T-cell (primary cell): ENCODE measurements around the gene C2. TPM values are rescaled to one million over a fixed set of nuclear protein-coding genes. Genes with fewer than 3 reads are reported as not detected.
A peak's percentile ranks its signal among the peaks of the same experiment; 100 is the strongest.
"Not testable (repeated sequence)": the region's sequence is repeated elsewhere in the genome, so short reads cannot be mapped to it uniquely, and the experiment has no call there.

Source experiments
- ATAC-seq, 4 experiments: fragments of 200-7000 bp in 3 of 4; fragments of 150-1000 bp in 1 of 4; cut with Tn5 transposase; replicated peaks in 1 of 4; 1 replicate in 3 of 4; 2 replicates in 1 of 4; pipeline ENCODE4 v1.10.0; 2021; ENCODE audit warnings: moderate library complexity in 3 of 4, mild to moderate bottlenecking in 2 of 4, moderate number of reproducible peaks in 1 of 4
- CTCF ChIA-PET, 2 donors: fragments of 300-600 bp; sonication (Branson Sonifier 250); formaldehyde crosslinking; loops; one replicate each; lab custom pipeline; 2022; ENCODE audit warnings: antibody characterized with exemption in 2 of 2; lab: Charles Lee
- POLR2A ChIA-PET, 2 donors: fragments of 300-600 bp; sonication (Branson Sonifier 250); formaldehyde crosslinking; loops; one replicate each; lab custom pipeline; 2022; ENCODE audit warnings: antibody characterized with exemption in 2 of 2; lab: Charles Lee
- DNase-seq, 35 experiments: peaks; one replicate each; pipeline versions ENCODE4 v3.0.0 to v3.0.0-alpha.2; 2013 to 2023
- H3K27ac ChIP-seq: one replicate; pipeline ENCODE4 v1.5.1; 2013; ENCODE audit warnings: low read length
- H3K27me3 ChIP-seq, 2 experiments: replicated peaks in 1 of 2; 1 replicate in 1 of 2; 2 replicates in 1 of 2; pipeline versions ENCODE4 v1.6.1 to v1.7.0; 2013; ENCODE audit warnings: low read length in 1 of 2, mixed read lengths in 1 of 2; ENCODE audit not compliant: control insufficient read depth in 2 of 2, insufficient read depth in 2 of 2; ENCODE audit errors: extremely low read depth in 1 of 2
- H3K36me3 ChIP-seq, 2 donors: 1 replicate in 1 of 2; 2 replicates in 1 of 2; pipeline versions ENCODE4 v1.6.1 to v1.7.0; 2013; ENCODE audit warnings: low read length in 1 of 2; ENCODE audit not compliant: control insufficient read depth in 2 of 2, insufficient read depth in 1 of 2; ENCODE audit errors: extremely low read depth in 1 of 2
- H3K4me1 ChIP-seq, 2 experiments: 1 replicate in 1 of 2; 2 replicates in 1 of 2; pipeline versions ENCODE4 v1.6.1 to v1.7.0; 2013; ENCODE audit warnings: low read length in 2 of 2, mixed read lengths in 1 of 2; ENCODE audit not compliant: insufficient read depth in 2 of 2, control insufficient read depth in 1 of 2; ENCODE audit errors: extremely low read depth in 1 of 2
- H3K4me3 ChIP-seq, 2 donors: 1 replicate in 1 of 2; 2 replicates in 1 of 2; pipeline versions ENCODE4 v1.5.1 to v1.7.0; 2013; ENCODE audit warnings: mild to moderate bottlenecking in 2 of 2, low read length in 1 of 2, moderate library complexity in 1 of 2; ENCODE audit not compliant: control insufficient read depth in 1 of 2; ENCODE audit errors: extremely low read depth in 1 of 2
- H3K9me3 ChIP-seq: 2 replicates; pipeline ENCODE4 v1.7.0; 2013
- H3K27ac Mint-ChIP-seq, 2 donors: one replicate each; pipeline ENCODE4 v1.8.0; 2020 to 2021; ENCODE audit warnings: mild to moderate bottlenecking in 2 of 2, mixed read lengths in 2 of 2
- H3K27me3 Mint-ChIP-seq, 2 donors: one replicate each; pipeline ENCODE4 v1.8.0; 2021 to 2022; ENCODE audit warnings: mixed read lengths in 2 of 2
- H3K36me3 Mint-ChIP-seq: one replicate; pipeline ENCODE4 v1.8.0; 2021; ENCODE audit warnings: mixed read lengths
- H3K4me1 Mint-ChIP-seq, 3 donors: one replicate each; pipeline ENCODE4 v1.8.0; 2020 to 2022; ENCODE audit warnings: mixed read lengths in 3 of 3, mild to moderate bottlenecking in 1 of 3
- H3K4me3 Mint-ChIP-seq, 3 donors: one replicate each; pipeline ENCODE4 v1.8.0; 2020 to 2022; ENCODE audit warnings: mild to moderate bottlenecking in 3 of 3, mixed read lengths in 3 of 3, moderate library complexity in 3 of 3
- H3K9me3 Mint-ChIP-seq, 3 donors: one replicate each; pipeline ENCODE4 v1.8.0; 2020 to 2022; ENCODE audit warnings: mixed read lengths in 3 of 3
- WGBS: methylation state at CpG from one replicate; pipeline ENCODE4 v1.1.5; 2013; ENCODE audit warnings: missing lambda C conversion rate; ENCODE audit not compliant: insufficient coverage; 5-methylcytosine and 5-hydroxymethylcytosine counted together
- total RNA-seq, 35 experiments: library from RNA in 6 of 35; stranded (reverse) in 6 of 35; fragments of 120-200 nt in 1 of 35; gene quantifications; one replicate each; pipeline versions ENCODE4 v1.2.1 to v1.2.4 and lab custom pipeline; 2013 to 2026

Gene C2
- total RNA-seq, 5 donors from 2014 or later (not counting 1 experiment from before 2014, with no cell fraction given): 1.3 to 5.1 (median 3.7) TPM

GRCh38 chr6:31979238-31979898, 51.9 kb downstream of the C2 start:
- Mint-ChIP-seq H3K9me3 (no peaks in the 10 kb centered on the region), H3K4me3 (peak overlapping the region in 1 of 3 donors; percentile 51), H3K27ac (peak overlapping the region in 1 of 2 donors; percentile 66), H3K36me3 (peaks cover 8% of the 10 kb centered on the region), H3K4me1 (peaks cover 16 to 17% (median 16%) of the 10 kb centered on the region in 3 donors), H3K27me3 (no peaks in the 10 kb centered on the region)
- WGBS: 63% methylated on average over 3 of the region's 3 CpGs
- no peaks in the 10 kb centered on the region for H3K9me3 ChIP-seq
- H3K27me3 ChIP-seq: no peaks in the 10 kb centered on the region
- ChIA-PET CTCF (no interaction called here), POLR2A (no interaction called here)
- peaks cover 13 to 20% of the 10 kb centered on the region in 2 experiments for H3K4me1 ChIP-seq
- peaks cover 0 to 8% of the 10 kb centered on the region in 2 donors for H3K36me3 ChIP-seq
- ATAC-seq: peak in 2 of 4 experiments; percentile 36 to 51
- DNase-seq: peak in 1 of 35 experiments; percentile 7
- peak overlapping the region; percentile 46 for H3K27ac ChIP-seq
- H3K4me3 ChIP-seq: no peak overlapping the region

DNA sequence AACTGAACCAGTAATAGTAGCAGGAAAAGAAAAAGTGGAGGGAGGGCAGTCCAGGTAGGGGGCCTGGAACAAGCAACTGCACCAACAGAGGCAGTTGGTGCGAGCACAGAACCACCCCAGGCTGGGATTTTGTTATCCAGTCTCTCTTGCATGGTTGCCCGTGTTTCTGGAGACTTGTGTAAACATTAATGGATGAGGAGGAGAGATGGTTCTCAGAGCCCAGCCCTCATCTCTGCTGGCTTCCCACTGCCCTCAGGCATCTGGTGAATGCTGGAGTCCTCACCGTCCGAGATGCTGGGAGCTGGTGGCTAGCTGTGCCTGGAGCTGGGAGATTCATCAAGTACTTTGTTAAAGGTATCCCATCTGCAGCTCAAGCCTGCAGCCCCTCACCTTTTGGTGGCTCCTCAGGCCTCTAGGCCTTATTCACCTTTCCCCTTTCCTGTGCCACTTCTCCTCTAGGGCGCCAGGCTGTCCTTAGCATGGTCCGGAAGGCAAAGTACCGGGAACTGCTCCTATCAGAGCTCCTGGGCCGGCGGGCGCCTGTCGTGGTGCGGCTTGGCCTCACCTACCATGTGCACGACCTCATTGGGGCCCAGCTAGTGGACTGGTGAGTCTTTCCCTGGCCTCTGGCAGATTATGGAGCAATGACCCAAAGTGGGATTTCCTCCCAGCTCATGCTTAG, 52.8 kb downstream of the C2 start:
- POLR2A ChIA-PET, H3K27me3 ChIP-seq, H3K27ac ChIP-seq, H3K36me3 ChIP-seq, ATAC-seq, H3K4me3 Mint-ChIP-seq, H3K27me3 Mint-ChIP-seq, H3K9me3 ChIP-seq, H3K36me3 Mint-ChIP-seq, H3K9me3 Mint-ChIP-seq, H3K4me3 ChIP-seq: not testable (repeated sequence)
- Mint-ChIP-seq H3K4me1 (peaks cover 13 to 16% (median 14%) of the 10 kb centered on the region in 3 donors), H3K27ac (peak overlapping the region; percentile 59 to 66)
- 80% methylated on average over 1 of the region's 13 CpGs for WGBS
- H3K4me1 ChIP-seq: peaks cover 13 to 20% of the 10 kb centered on the region in 2 experiments
- peak in 1 of 35 experiments; percentile 10 for DNase-seq
- CTCF ChIA-PET: interaction anchor here in 1 of 2 donors (0.6 kb wide), 1 partner anchor 140 kb away, joined by 7 read pairs; no protein-coding TSS in a partner anchor

DNA sequence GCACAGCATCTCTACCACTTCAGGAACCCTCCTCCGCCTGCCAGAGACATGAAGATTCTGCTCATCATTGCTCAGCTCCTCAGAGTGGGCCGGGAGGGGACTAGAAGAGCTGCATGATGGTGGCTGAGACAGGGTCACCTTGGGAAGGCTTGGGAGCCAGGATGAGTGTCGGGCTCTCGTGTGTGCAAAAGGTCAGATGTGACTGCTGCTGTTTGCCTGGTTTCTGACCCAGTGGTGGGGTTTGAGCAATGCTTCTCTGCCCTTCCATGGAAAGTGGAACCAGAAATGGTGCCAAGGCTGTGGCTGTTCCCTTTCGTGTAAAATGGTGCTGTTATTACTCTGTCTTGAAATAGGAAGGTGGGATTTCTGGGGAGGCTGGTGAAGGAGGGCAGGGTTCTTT, 53.5 kb downstream of the C2 start:
- H3K27ac Mint-ChIP-seq, H3K9me3 Mint-ChIP-seq, H3K4me3 Mint-ChIP-seq, DNase-seq, H3K27me3 ChIP-seq, H3K9me3 ChIP-seq, H3K36me3 Mint-ChIP-seq, ATAC-seq, H3K27me3 Mint-ChIP-seq, H3K36me3 ChIP-seq, CTCF ChIA-PET, H3K4me3 ChIP-seq, H3K27ac ChIP-seq, POLR2A ChIA-PET: not testable (repeated sequence)
- no CpG with 5 or more reads among the region's 5 CpGs for WGBS
- peaks cover 13 to 20% of the 10 kb centered on the region in 2 experiments for H3K4me1 ChIP-seq
- peaks cover 13 to 16% (median 14%) of the 10 kb centered on the region in 3 donors for H3K4me1 Mint-ChIP-seq

DNA sequence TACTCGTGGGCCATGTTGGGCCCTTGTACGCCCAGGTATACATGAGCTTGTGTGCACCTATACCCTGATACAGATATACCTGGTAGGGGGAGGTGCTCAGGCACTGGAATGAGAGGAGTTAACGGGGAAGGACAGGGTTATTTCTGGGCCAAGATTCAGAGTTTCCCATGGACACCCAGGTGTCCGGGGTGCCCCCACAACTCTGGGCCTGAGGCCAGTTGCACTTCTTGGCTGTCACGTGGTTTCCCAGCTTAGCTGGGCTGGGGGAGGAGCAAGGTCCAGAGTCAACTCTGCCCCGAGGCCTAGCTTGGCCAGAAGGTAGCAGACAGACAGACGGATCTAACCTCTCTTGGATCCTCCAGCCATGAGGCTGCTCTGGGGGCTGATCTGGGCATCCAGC, 54.2 kb downstream of the C2 start, which contains the start of gene C4A:
Gene C4A, plus strand, starts transcription at position 314 of the 400 bp plus-strand sequence. Its CDS starts 51 bp downstream, at position 365.
- H3K4me3 ChIP-seq, ATAC-seq, H3K27me3 Mint-ChIP-seq, H3K36me3 ChIP-seq, H3K27ac Mint-ChIP-seq, DNase-seq, H3K4me3 Mint-ChIP-seq, H3K36me3 Mint-ChIP-seq, POLR2A ChIA-PET, CTCF ChIA-PET, H3K9me3 ChIP-seq, H3K9me3 Mint-ChIP-seq, H3K27me3 ChIP-seq, H3K27ac ChIP-seq: not testable (repeated sequence)
- peaks cover 13 to 16% (median 14%) of the 10 kb centered on the region in 3 donors for H3K4me1 Mint-ChIP-seq
- no CpG with 5 or more reads among the region's 7 CpGs for WGBS
- peaks cover 13 to 20% of the 10 kb centered on the region in 2 experiments for H3K4me1 ChIP-seq

DNA sequence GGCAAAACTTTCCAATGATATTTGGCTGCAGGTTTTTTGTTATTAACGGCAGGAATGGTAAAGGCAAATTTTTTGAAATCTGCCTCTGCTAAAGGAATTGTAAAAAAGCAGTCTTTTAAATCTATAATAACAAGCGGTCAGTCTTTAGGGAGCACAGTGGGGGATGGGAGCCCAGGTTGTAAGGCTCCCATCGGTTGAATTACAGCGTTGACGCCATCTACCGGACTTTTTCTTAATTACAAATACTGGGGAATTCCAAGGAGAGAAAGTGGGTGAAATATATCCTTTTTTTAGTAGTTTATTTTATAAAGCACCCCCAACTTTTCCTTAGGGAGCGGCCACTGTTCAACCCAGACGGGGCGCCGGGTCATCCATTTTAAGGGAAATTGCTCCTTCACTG, 61.8 kb downstream of the C2 start:
- H3K4me1 ChIP-seq, H3K4me1 Mint-ChIP-seq, H3K27ac Mint-ChIP-seq, H3K4me3 Mint-ChIP-seq, H3K27me3 Mint-ChIP-seq, ATAC-seq, H3K27ac ChIP-seq, POLR2A ChIA-PET, CTCF ChIA-PET, DNase-seq, H3K36me3 Mint-ChIP-seq, H3K9me3 ChIP-seq, H3K4me3 ChIP-seq, H3K36me3 ChIP-seq, H3K27me3 ChIP-seq, H3K9me3 Mint-ChIP-seq: not testable (repeated sequence)
- WGBS: no CpG with 5 or more reads among the region's 10 CpGs

- H3K4me3 Mint-ChIP-seq, CTCF ChIA-PET, H3K4me1 ChIP-seq: not testable (repeated sequence)
Measured at GRCh38 chr6:31994421-31994820, 66.9 kb downstream of the C2 start.

More at GRCh38 chr6:31994421-31994820, 66.9 kb downstream of the C2 start:
- H3K36me3 ChIP-seq, H3K9me3 Mint-ChIP-seq, H3K27ac Mint-ChIP-seq, H3K36me3 Mint-ChIP-seq, H3K27me3 ChIP-seq, H3K4me1 Mint-ChIP-seq, ATAC-seq, H3K4me3 ChIP-seq, H3K27me3 Mint-ChIP-seq, POLR2A ChIA-PET, DNase-seq, H3K27ac ChIP-seq, H3K9me3 ChIP-seq: not testable (repeated sequence)
- no CpG with 5 or more reads among the region's 14 CpGs for WGBS
